Activated naive CD8-positive, alpha-beta T cell (primary cell): ENCODE results near the gene GSK3A.

Source experiments
- H3K27ac Mint-ChIP-seq: one replicate; pipeline ENCODE4 v1.8.0; 2021; ENCODE audit warnings: mixed read lengths
- H3K27me3 Mint-ChIP-seq: one replicate; pipeline ENCODE4 v1.8.0; 2021; ENCODE audit warnings: mixed read lengths
- H3K36me3 Mint-ChIP-seq: one replicate; pipeline ENCODE4 v1.8.0; 2021; ENCODE audit warnings: mixed read lengths
- H3K4me1 Mint-ChIP-seq: one replicate; pipeline ENCODE4 v1.8.0; 2021; ENCODE audit warnings: low read depth, mixed read lengths
- H3K4me3 Mint-ChIP-seq: one replicate; pipeline ENCODE4 v1.8.0; 2021; ENCODE audit warnings: mild to moderate bottlenecking, mixed read lengths
- H3K9me3 Mint-ChIP-seq: one replicate; pipeline ENCODE4 v1.8.0; 2021; ENCODE audit warnings: low read depth, mixed read lengths

The GSK3A gene

GRCh38 chr19:42284066-42284501, 41.7 kb upstream of the GSK3A start:
- Mint-ChIP-seq H3K27me3 (no peaks in the 10 kb centered on the region), H3K36me3 (no peaks in the 10 kb centered on the region), H3K4me1 (peaks cover 38% of the 10 kb centered on the region), H3K27ac (no peak overlapping the region), H3K4me3 (no peak overlapping the region), H3K9me3 (no peaks in the 10 kb centered on the region)

- H3K27ac Mint-ChIP-seq: no peak overlapping the region
- no peaks in the 10 kb centered on the region for H3K9me3 Mint-ChIP-seq
- peaks cover 44% of the 10 kb centered on the region for H3K4me1 Mint-ChIP-seq
- no peaks in the 10 kb centered on the region for H3K36me3 Mint-ChIP-seq
- H3K4me3 Mint-ChIP-seq: no peak overlapping the region
- H3K27me3 Mint-ChIP-seq: no peaks in the 10 kb centered on the region
Measured at GRCh38 chr19:42283188-42284065, 41.0 kb upstream of the GSK3A start.

GRCh38 chr19:42282819-42283187, 40.4 kb upstream of the GSK3A start:
- peak overlapping the region; percentile 77 for H3K4me3 Mint-ChIP-seq
- H3K9me3 Mint-ChIP-seq: no peaks in the 10 kb centered on the region
- H3K27me3 Mint-ChIP-seq: no peaks in the 10 kb centered on the region
- no peak overlapping the region for H3K27ac Mint-ChIP-seq
- H3K36me3 Mint-ChIP-seq: no peaks in the 10 kb centered on the region
- peaks cover 47% of the 10 kb centered on the region for H3K4me1 Mint-ChIP-seq

GRCh38 chr19:42281827-42282762, 39.7 kb upstream of the GSK3A start:
- Mint-ChIP-seq H3K9me3 (no peaks in the 10 kb centered on the region), H3K4me3 (peak overlapping the region; percentile 77), H3K27me3 (no peaks in the 10 kb centered on the region), H3K36me3 (no peaks in the 10 kb centered on the region), H3K27ac (peak overlapping the region; percentile 88), H3K4me1 (peaks cover 49% of the 10 kb centered on the region)

- Mint-ChIP-seq H3K4me3 (peak overlapping the region; percentile 77), H3K4me1 (peaks cover 55% of the 10 kb centered on the region), H3K27me3 (no peaks in the 10 kb centered on the region), H3K36me3 (no peaks in the 10 kb centered on the region), H3K9me3 (no peaks in the 10 kb centered on the region), H3K27ac (peak overlapping the region; percentile 88)
Measured at GRCh38 chr19:42281146-42281826, 38.9 kb upstream of the GSK3A start.

GRCh38 chr19:42280815-42281145, 38.4 kb upstream of the GSK3A start:
- Mint-ChIP-seq H3K4me3 (no peak overlapping the region), H3K36me3 (no peaks in the 10 kb centered on the region), H3K4me1 (peaks cover 55% of the 10 kb centered on the region), H3K9me3 (no peaks in the 10 kb centered on the region), H3K27ac (no peak overlapping the region), H3K27me3 (no peaks in the 10 kb centered on the region)

GRCh38 chr19:42279902-42280814, 37.8 kb upstream of the GSK3A start:
- H3K27ac Mint-ChIP-seq: peak overlapping the region; percentile 89
- peak overlapping the region; percentile 90 for H3K4me3 Mint-ChIP-seq
- no peaks in the 10 kb centered on the region for H3K9me3 Mint-ChIP-seq
- no peaks in the 10 kb centered on the region for H3K36me3 Mint-ChIP-seq
- H3K4me1 Mint-ChIP-seq: peaks cover 54% of the 10 kb centered on the region
- no peaks in the 10 kb centered on the region for H3K27me3 Mint-ChIP-seq

- Mint-ChIP-seq H3K4me3 (peak overlapping the region; percentile 90), H3K9me3 (no peaks in the 10 kb centered on the region)
Measured at GRCh38 chr19:42279155-42279901, 36.9 kb upstream of the GSK3A start.

GRCh38 chr19:42278452-42279154, 36.2 kb upstream of the GSK3A start:
- H3K9me3 Mint-ChIP-seq: no peaks in the 10 kb centered on the region
- peaks cover 4% of the 10 kb centered on the region for H3K36me3 Mint-ChIP-seq
- H3K27ac Mint-ChIP-seq: peak overlapping the region; percentile 28
- H3K27me3 Mint-ChIP-seq: no peaks in the 10 kb centered on the region
- H3K4me3 Mint-ChIP-seq: peak overlapping the region; percentile 90
- H3K4me1 Mint-ChIP-seq: peaks cover 56% of the 10 kb centered on the region

More at GRCh38 chr19:42279155-42279901, 36.9 kb upstream of the GSK3A start:
- Mint-ChIP-seq H3K27me3 (no peaks in the 10 kb centered on the region), H3K36me3 (peaks cover 4% of the 10 kb centered on the region), H3K4me1 (peaks cover 56% of the 10 kb centered on the region), H3K27ac (peak overlapping the region; percentile 89)

GRCh38 chr19:42277821-42278451, 35.5 kb upstream of the GSK3A start:
- Mint-ChIP-seq H3K36me3 (peaks cover 4% of the 10 kb centered on the region), H3K9me3 (no peaks in the 10 kb centered on the region), H3K27me3 (no peaks in the 10 kb centered on the region), H3K27ac (no peak overlapping the region), H3K4me3 (no peak overlapping the region), H3K4me1 (peaks cover 58% of the 10 kb centered on the region)

GRCh38 chr19:42276821-42277220, 34.4 kb upstream of the GSK3A start:
- Mint-ChIP-seq H3K4me1 (peaks cover 49% of the 10 kb centered on the region), H3K27me3 (no peaks in the 10 kb centered on the region), H3K36me3 (peaks cover 4% of the 10 kb centered on the region), H3K4me3 (no peak overlapping the region), H3K9me3 (no peaks in the 10 kb centered on the region), H3K27ac (no peak overlapping the region)

- peaks cover 4% of the 10 kb centered on the region for H3K36me3 Mint-ChIP-seq
- peak overlapping the region; percentile 5 for H3K4me3 Mint-ChIP-seq
- no peaks in the 10 kb centered on the region for H3K9me3 Mint-ChIP-seq
- peak overlapping the region; percentile 7 for H3K27ac Mint-ChIP-seq
- peaks cover 49% of the 10 kb centered on the region for H3K4me1 Mint-ChIP-seq
- no peaks in the 10 kb centered on the region for H3K27me3 Mint-ChIP-seq
Measured at GRCh38 chr19:42276284-42276683, 33.9 kb upstream of the GSK3A start.
